Activated CD4-positive, alpha-beta memory T cell treated with anti-CD3 and anti-CD28 coated beads, Interleukin-2, amount 10 ng/mL, durations not matched to agents 7 days and 5 days (primary cell): ENCODE data around the gene ABL2. TPM values are rescaled to one million over a fixed set of nuclear protein-coding genes. Genes with fewer than 3 reads are reported as not detected.
"Not testable (repeated sequence)": the region's sequence is repeated elsewhere in the genome, so short reads cannot be mapped to it uniquely, and the experiment has no call there.

Source experiments
- CTCF ChIA-PET: fragments of 350-600 bp; sonication (Branson Sonifier 250); formaldehyde crosslinking; loops from one replicate; lab custom pipeline; 2021; ENCODE audit warnings: antibody characterized with exemption, inconsistent platforms; lab: Charles Lee
- POLR2A ChIA-PET: fragments of 350-600 bp; sonication (Branson Sonifier 250); formaldehyde crosslinking; loops from one replicate; lab custom pipeline; 2021; ENCODE audit warnings: antibody characterized with exemption; lab: Charles Lee
- DNase-seq: peaks from one replicate; pipeline ENCODE4 v3.0.0-alpha.2; 2020
- H3K27ac Mint-ChIP-seq: one replicate; pipeline ENCODE4 v1.8.0; 2021; ENCODE audit warnings: mild to moderate bottlenecking, mixed read lengths
- H3K27me3 Mint-ChIP-seq: one replicate; pipeline ENCODE4 v1.8.0; 2021; ENCODE audit warnings: mixed read lengths
- H3K36me3 Mint-ChIP-seq: one replicate; pipeline ENCODE4 v1.8.0; 2021; ENCODE audit warnings: low read depth, mixed read lengths
- H3K4me1 Mint-ChIP-seq: one replicate; pipeline ENCODE4 v1.8.0; 2021; ENCODE audit warnings: mixed read lengths
- H3K4me3 Mint-ChIP-seq: one replicate; pipeline ENCODE4 v1.8.0; 2021; ENCODE audit warnings: mild to moderate bottlenecking, mixed read lengths
- H3K9me3 Mint-ChIP-seq: one replicate; pipeline ENCODE4 v1.8.0; 2021; ENCODE audit warnings: mixed read lengths
- total RNA-seq, 2 experiments: library from RNA; stranded (reverse); gene quantifications; one replicate each; pipeline ENCODE4 v1.2.3, GENCODE V29; 2021

ABL2 gene
- 1 to 10 TPM; 8.6 to 9.3 TPM for total RNA-seq

DNA sequence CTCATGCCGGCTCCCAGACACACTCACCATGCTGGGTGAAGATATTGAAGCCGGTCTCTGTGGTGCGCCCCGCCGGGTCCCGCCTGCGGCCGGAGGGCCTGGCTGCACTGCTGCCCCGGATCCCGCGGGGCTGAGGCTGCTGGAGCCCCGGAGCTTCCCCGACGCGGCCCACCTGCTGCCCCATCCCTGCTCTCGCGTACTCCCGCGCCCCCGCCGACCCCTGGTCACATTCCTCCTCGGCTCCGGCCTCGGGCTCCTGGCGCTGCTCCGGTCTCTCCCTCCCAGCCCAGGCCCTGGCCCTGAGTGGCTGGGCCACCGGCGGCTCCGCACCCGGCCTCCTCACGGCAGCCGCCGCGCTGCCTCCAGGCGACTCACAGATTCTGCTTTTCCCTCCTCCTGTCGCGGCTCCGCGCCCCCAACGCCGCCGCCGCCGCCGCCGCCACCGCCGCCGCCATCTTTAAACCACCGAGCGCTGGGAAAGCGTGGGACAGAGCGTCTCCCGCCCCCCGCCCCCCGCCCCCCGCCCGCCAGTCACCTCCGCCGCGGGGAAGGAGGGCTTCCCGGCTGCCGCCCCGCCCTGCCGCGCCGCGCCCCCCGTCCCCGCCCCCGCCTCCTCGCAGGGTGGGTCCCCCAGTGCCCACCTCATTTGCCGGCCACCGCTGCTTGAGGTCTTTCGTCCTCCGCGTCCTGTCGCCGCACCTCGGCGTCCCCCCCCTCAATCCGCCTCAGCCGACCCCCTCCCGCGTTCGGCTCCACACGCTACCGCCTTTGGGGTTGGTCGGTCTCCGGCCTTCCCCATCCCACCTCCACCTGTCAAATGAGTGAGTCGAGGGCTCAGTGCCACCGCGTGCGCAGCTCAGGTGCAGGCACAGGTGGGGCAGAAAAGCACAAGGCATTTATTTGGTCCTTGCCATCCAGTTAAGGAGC, at the start of gene ABL2:
Gene ABL2 (minus strand): TSS at position 464 of the 927 bp plus-strand sequence. CDS start 280 bp downstream, at position 184.
- ChIA-PET POLR2A (interaction anchor here (1.0 to 2.2 kb wide), 2 partner anchors 65 to 147 kb away, joined by 3 to 10 read pairs; partner anchors contain the start of genes SOAT1 and TOR3A), CTCF (interaction anchor here (0.6 to 1.0 kb wide), 2 partner anchors 74 to 92 kb away, joined by 3 to 4 read pairs; no protein-coding TSS in a partner anchor)
- H3K4me3 Mint-ChIP-seq, result peak within 1 kb of the TSS; percentile 89
- no peaks in the 10 kb centered on the region for H3K36me3 Mint-ChIP-seq
- no peaks in the 10 kb centered on the region for H3K9me3 Mint-ChIP-seq
- DNase-seq, result peak; percentile 44
- peaks cover 5% of the 10 kb centered on the region for H3K27me3 Mint-ChIP-seq
- peaks cover 26% of the 10 kb centered on the region for H3K4me1 Mint-ChIP-seq
- H3K27ac Mint-ChIP-seq, result peak within 1 kb of the TSS; percentile 63

DNA sequence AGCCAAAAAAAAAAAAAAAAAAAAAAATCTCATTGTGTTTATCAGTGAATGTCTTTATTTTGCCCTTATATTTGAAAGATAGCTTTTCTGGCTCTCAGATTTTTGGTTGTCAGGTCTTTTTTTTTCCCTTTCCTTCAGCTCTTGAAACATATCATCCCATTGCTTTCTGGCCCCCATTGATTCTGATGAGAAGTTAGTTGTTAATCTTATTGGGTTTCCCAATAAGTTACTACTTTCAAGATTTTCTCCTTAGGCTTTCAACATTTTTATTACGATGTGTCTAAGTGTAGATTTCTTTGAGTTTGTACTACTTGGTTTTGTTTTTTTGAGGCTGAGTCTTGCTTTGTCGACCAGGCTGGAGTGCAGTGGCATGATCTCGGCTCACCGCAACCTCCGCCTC, 49.4 kb upstream of the ABL2 start:
- POLR2A ChIA-PET, result no interaction called here
- CTCF ChIA-PET, result no interaction called here

GRCh38 chr1:179274424-179274823, 44.9 kb upstream of the ABL2 start:
- H3K36me3 Mint-ChIP-seq, CTCF ChIA-PET, H3K27me3 Mint-ChIP-seq, DNase-seq, H3K4me1 Mint-ChIP-seq, H3K9me3 Mint-ChIP-seq, H3K4me3 Mint-ChIP-seq, H3K27ac Mint-ChIP-seq: not testable (repeated sequence)
- POLR2A ChIA-PET, result interaction anchor here (1.4 kb wide), 1 partner anchor 19 kb away, joined by 4 read pairs; the partner anchor contains the start of gene SOAT1

More for the DNA sequence above, 49.4 kb upstream of the ABL2 start:
- H3K36me3 Mint-ChIP-seq, result no peaks in the 10 kb centered on the region
- no peaks in the 10 kb centered on the region for H3K4me1 Mint-ChIP-seq
- no peak overlapping the region for H3K27ac Mint-ChIP-seq
- no peaks in the 10 kb centered on the region for H3K27me3 Mint-ChIP-seq
- H3K4me3 Mint-ChIP-seq, result no peak overlapping the region
- H3K9me3 Mint-ChIP-seq, result peaks cover 6% of the 10 kb centered on the region
- DNase-seq, result no peak

DNA sequence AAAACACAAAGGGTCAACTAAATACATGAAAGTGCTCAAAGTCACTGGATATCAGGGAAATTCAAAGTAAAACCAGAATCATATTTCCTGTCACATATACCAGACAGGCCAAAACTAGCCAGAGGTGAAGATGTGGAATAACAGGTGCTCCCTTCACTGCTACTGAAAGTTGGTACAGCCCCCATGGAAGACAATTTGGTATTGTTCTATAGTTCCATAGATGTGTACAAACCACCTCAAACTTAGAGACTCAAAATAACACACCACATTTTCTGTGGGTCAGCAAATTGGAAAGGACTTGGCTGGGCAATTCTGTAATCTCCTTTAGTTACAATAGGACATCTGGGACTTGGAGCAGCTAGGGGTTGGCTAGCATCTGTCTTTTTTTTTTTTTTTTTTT, 39.6 kb upstream of the ABL2 start:
- Mint-ChIP-seq H3K27me3 (peaks cover 1% of the 10 kb centered on the region), H3K4me3 (no peak overlapping the region), H3K4me1 (no peaks in the 10 kb centered on the region), H3K27ac (no peak overlapping the region), H3K9me3 (no peaks in the 10 kb centered on the region), H3K36me3 (no peaks in the 10 kb centered on the region)
- ChIA-PET CTCF (no interaction called here), POLR2A (no interaction called here)
- no peak for DNase-seq

DNA sequence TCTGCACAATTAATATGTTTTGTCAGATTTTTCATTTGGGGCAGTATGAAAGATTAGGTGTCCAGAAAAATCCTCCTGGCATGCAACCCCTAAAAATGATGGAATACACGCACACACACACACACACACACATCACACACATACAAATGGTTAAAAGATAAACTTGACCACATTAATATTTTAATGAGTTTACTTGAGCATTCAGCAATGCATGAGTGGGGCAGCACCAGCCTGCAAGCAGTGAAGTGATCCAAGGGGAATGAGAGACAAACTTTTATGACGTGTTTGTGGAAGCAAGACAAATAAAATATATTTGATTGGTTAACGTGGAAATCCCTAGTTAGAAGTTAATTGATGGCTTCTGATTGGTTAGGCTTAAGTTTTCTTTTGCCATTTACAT, 35.0 kb upstream of the ABL2 start:
- POLR2A ChIA-PET, result no interaction called here
- no peaks in the 10 kb centered on the region for H3K36me3 Mint-ChIP-seq
- H3K27ac Mint-ChIP-seq, result no peak overlapping the region
- CTCF ChIA-PET, result no interaction called here
- no peak overlapping the region for H3K4me3 Mint-ChIP-seq
- no peaks in the 10 kb centered on the region for H3K4me1 Mint-ChIP-seq
- peaks cover 1% of the 10 kb centered on the region for H3K27me3 Mint-ChIP-seq
- no peaks in the 10 kb centered on the region for H3K9me3 Mint-ChIP-seq
- no peak for DNase-seq

- Mint-ChIP-seq H3K4me3 (no peak overlapping the region), H3K36me3 (no peaks in the 10 kb centered on the region), H3K4me1 (no peaks in the 10 kb centered on the region), H3K27ac (no peak overlapping the region), H3K9me3 (no peaks in the 10 kb centered on the region), H3K27me3 (no peaks in the 10 kb centered on the region)
- DNase-seq, result no peak
- ChIA-PET CTCF (interaction anchor here (0.8 kb wide), 1 partner anchor 107 kb away, joined by 3 read pairs; no protein-coding TSS in a partner anchor), POLR2A (no interaction called here)
Measured at GRCh38 chr1:179263121-179263520, 33.6 kb upstream of the ABL2 start.

DNA sequence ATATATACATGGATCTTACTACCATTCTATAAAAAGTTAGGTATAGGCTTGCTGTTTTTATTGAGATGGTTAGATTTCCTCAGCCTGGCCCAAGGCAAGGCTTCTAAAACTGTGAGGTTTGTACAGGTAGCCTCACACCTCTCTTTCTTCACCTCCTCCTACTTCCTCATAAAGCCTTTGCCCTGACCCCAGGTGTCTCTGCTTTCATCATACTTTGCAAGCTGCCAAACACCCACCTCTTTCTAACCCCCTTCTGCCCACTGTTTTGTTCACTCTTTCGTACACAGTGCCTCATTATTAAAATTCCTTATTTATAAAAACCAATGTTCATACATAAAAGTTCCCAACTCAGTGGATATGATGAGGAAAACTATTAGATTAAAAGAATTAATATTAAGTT, 32.7 kb upstream of the ABL2 start:
- H3K36me3 Mint-ChIP-seq, result no peaks in the 10 kb centered on the region
- H3K9me3 Mint-ChIP-seq, result no peaks in the 10 kb centered on the region
- POLR2A ChIA-PET, result no interaction called here
- DNase-seq, result no peak
- H3K4me3 Mint-ChIP-seq, result no peak overlapping the region
- no peaks in the 10 kb centered on the region for H3K4me1 Mint-ChIP-seq
- H3K27me3 Mint-ChIP-seq, result no peaks in the 10 kb centered on the region
- H3K27ac Mint-ChIP-seq, result no peak overlapping the region
- CTCF ChIA-PET, result no interaction called here

DNA sequence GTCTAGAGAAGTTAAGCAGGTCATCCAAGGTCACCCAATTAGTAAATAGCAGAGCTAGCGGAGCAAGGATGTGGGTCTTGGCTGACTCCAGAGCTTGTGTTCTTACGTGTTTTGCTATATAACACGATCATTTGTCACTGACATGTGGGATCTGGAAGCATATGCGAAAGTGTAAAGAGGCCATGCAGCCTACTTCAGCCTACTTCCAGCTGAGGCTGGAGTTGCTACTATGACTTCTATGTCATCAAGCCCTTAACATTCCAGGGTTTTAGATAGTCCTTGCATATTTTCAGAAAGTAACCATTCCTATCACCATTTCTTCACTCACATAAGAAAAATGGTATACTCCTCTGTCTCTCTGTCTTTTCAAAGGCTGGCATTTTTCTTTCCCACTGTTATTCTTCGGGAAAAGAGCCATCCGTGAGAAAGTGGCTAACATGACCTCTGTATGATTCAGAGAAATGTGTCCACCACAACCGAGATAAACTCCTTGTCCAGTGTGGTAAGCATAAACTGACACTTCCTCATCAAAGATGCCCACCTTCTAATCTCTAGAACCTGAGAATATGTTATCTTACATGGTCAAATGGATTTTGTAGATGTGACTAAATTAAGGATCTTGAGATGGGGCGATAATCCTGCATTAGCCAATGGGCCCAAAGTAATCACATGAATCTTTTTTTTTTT, 24.0 kb upstream of the ABL2 start:
- DNase-seq, result no peak
- H3K4me3 Mint-ChIP-seq, result no peak overlapping the region
- H3K4me1 Mint-ChIP-seq, result no peaks in the 10 kb centered on the region
- no peak overlapping the region for H3K27ac Mint-ChIP-seq
- no peaks in the 10 kb centered on the region for H3K9me3 Mint-ChIP-seq
- no peaks in the 10 kb centered on the region for H3K36me3 Mint-ChIP-seq
- POLR2A ChIA-PET, result no interaction called here
- no peaks in the 10 kb centered on the region for H3K27me3 Mint-ChIP-seq
- CTCF ChIA-PET, result no interaction called here

GRCh38 chr1:179252606-179253005, 23.1 kb upstream of the ABL2 start:
- H3K9me3 Mint-ChIP-seq, result no peaks in the 10 kb centered on the region
- no peaks in the 10 kb centered on the region for H3K27me3 Mint-ChIP-seq
- no peak overlapping the region for H3K27ac Mint-ChIP-seq
- ChIA-PET POLR2A (no interaction called here), CTCF (interaction anchor here (1.0 to 2.1 kb wide), 3 partner anchors 41 to 118 kb away, joined by 3 to 10 read pairs (median 8); partner anchors contain the start of gene SOAT1)
- H3K4me3 Mint-ChIP-seq, result no peak overlapping the region
- DNase-seq, result no peak
- H3K36me3 Mint-ChIP-seq, result no peaks in the 10 kb centered on the region
- H3K4me1 Mint-ChIP-seq, result no peaks in the 10 kb centered on the region

GRCh38 chr1:179251675-179252074, 22.2 kb upstream of the ABL2 start:
- ChIA-PET POLR2A (no interaction called here), CTCF (interaction anchor here (0.6 to 2.1 kb wide), 10 partner anchors 42 to 796 kb away, joined by 3 to 10 read pairs (median 4); partner anchors contain the start of genes AXDND1 and SOAT1)
- no peak for DNase-seq
- H3K27ac Mint-ChIP-seq, result no peak overlapping the region
- H3K4me3 Mint-ChIP-seq, result no peak overlapping the region
- H3K9me3 Mint-ChIP-seq, result no peaks in the 10 kb centered on the region
- H3K4me1 Mint-ChIP-seq, result no peaks in the 10 kb centered on the region
- no peaks in the 10 kb centered on the region for H3K27me3 Mint-ChIP-seq
- H3K36me3 Mint-ChIP-seq, result no peaks in the 10 kb centered on the region

GRCh38 chr1:179247923-179248322, 18.4 kb upstream of the ABL2 start:
- Mint-ChIP-seq H3K9me3 (no peaks in the 10 kb centered on the region), H3K36me3 (no peaks in the 10 kb centered on the region), H3K27me3 (no peaks in the 10 kb centered on the region), H3K4me1 (no peaks in the 10 kb centered on the region), H3K4me3 (no peak overlapping the region), H3K27ac (no peak overlapping the region)
- no peak for DNase-seq
- ChIA-PET POLR2A (no interaction called here), CTCF (interaction anchor here (0.5 kb wide), 1 partner anchor 349 kb away, joined by 4 read pairs; no protein-coding TSS in a partner anchor)

DNA sequence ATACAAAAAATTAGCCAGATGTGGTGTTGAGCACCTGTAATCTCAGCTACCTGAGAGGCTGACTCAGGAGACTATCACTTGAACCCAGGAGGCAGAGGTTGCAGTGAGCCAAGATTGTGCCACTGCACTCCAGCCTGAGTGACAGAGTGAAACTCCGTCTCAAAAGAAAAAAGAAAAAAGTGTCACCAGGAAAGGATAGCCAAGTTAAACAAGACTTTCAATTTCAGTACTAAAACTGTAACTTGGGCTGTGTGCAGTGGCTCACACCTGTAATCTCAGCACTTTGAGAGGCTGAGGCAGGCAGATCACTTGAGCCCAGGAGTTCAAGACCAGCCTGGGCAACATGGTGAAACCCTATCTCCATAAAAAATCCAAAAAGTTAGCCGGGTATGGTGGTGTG, 15.9 kb upstream of the ABL2 start:
- H3K36me3 Mint-ChIP-seq, H3K4me1 Mint-ChIP-seq, H3K4me3 Mint-ChIP-seq, DNase-seq, H3K27me3 Mint-ChIP-seq, POLR2A ChIA-PET, H3K9me3 Mint-ChIP-seq, H3K27ac Mint-ChIP-seq, CTCF ChIA-PET: not testable (repeated sequence)

- H3K27me3 Mint-ChIP-seq, result no peaks in the 10 kb centered on the region
- no peak for DNase-seq
- POLR2A ChIA-PET, result no interaction called here
- CTCF ChIA-PET, result no interaction called here
- H3K27ac Mint-ChIP-seq, result no peak overlapping the region
- no peaks in the 10 kb centered on the region for H3K36me3 Mint-ChIP-seq
- H3K9me3 Mint-ChIP-seq, result no peaks in the 10 kb centered on the region
- H3K4me3 Mint-ChIP-seq, result no peak overlapping the region
- H3K4me1 Mint-ChIP-seq, result no peaks in the 10 kb centered on the region
Measured at GRCh38 chr1:179241530-179242097, 12.1 kb upstream of the ABL2 start.
